ENCODE measurements around the gene PTPRN2.

DNA sequence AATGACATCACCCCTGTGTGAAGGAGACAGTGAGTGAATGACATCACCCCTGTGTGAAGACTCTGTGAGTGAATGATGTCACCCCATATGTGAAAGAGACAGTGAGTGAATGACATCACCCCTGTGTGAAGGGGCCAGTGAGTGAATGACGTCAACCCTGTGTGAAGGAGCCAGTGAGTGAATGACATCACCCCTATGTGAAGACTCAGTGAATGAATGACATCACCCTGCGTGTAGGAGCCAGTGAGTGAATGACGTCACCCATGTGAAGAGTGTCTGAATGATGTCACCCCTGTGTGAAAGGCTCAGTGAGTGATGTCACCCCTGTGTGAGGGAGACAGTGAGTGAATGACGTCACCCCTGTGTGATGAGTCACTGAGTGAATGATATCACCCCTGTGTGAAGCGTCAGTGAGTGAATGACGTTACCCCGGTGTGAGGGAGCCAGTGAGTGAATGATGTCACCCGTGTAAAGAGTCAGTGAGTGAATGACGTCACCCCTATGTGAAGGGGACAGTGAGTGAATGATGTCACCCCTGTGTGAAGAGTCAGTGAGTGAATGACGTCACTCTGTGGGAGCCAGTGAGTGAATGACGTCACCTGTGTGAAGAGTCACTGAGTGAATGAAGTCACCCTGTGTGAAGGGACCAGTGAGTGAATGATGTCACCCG lies 478.1 kb downstream of the PTPRN2 start:
- TF ChIP-seq, protein P1, sequence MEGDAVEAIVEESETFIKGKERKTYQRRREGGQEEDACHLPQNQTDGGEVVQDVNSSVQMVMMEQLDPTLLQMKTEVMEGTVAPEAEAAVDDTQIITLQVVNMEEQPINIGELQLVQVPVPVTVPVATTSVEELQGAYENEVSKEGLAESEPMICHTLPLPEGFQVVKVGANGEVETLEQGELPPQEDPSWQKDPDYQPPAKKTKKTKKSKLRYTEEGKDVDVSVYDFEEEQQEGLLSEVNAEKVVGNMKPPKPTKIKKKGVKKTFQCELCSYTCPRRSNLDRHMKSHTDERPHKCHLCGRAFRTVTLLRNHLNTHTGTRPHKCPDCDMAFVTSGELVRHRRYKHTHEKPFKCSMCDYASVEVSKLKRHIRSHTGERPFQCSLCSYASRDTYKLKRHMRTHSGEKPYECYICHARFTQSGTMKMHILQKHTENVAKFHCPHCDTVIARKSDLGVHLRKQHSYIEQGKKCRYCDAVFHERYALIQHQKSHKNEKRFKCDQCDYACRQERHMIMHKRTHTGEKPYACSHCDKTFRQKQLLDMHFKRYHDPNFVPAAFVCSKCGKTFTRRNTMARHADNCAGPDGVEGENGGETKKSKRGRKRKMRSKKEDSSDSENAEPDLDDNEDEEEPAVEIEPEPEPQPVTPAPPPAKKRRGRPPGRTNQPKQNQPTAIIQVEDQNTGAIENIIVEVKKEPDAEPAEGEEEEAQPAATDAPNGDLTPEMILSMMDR (IDR thresholded peaks at IDR 0.05; ENCODE audit: control extremely low read depth in 1 of 3, insufficient read depth in 1 of 3, low read depth in 1 of 3, low read length in 3 of 3): no peak
- TF ChIP-seq POLR2A (IDR thresholded peaks at IDR 0.05; ENCODE audit: control extremely low read depth in 1 of 2, low read depth in 2 of 2, low read length in 2 of 2): no peak
- TF ChIP-seq BRCA1 (IDR thresholded peaks at IDR 0.05; ENCODE audit: low read depth, low read length): no peak
- TF ChIP-seq SUZ12 (IDR thresholded peaks at IDR 0.05; ENCODE audit: low read length): no peak
- TF ChIP-seq, protein P2, sequence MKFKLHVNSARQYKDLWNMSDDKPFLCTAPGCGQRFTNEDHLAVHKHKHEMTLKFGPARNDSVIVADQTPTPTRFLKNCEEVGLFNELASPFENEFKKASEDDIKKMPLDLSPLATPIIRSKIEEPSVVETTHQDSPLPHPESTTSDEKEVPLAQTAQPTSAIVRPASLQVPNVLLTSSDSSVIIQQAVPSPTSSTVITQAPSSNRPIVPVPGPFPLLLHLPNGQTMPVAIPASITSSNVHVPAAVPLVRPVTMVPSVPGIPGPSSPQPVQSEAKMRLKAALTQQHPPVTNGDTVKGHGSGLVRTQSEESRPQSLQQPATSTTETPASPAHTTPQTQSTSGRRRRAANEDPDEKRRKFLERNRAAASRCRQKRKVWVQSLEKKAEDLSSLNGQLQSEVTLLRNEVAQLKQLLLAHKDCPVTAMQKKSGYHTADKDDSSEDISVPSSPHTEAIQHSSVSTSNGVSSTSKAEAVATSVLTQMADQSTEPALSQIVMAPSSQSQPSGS (IDR thresholded peaks at IDR 0.05; ENCODE audit: low read length): no peak
- TF ChIP-seq CEBPB (IDR thresholded peaks at IDR 0.05; ENCODE audit: low read depth, low read length): no peak
- TF ChIP-seq SIX5 (IDR thresholded peaks at IDR 0.05; ENCODE audit: low read depth, low read length): no peak
- TF ChIP-seq, protein P3, sequence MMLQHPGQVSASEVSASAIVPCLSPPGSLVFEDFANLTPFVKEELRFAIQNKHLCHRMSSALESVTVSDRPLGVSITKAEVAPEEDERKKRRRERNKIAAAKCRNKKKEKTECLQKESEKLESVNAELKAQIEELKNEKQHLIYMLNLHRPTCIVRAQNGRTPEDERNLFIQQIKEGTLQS (IDR thresholded peaks at IDR 0.05; ENCODE audit: insufficient read depth, low read depth, low read length): no peak

All from H1 (cell line).